AG04449 (cell line): ENCODE results near the gene ACOT8.

ENCODE experiments used
- CTCF ChIA-PET: fragments of 350-600 bp; formaldehyde crosslinking; extraction: SDS; loops from one replicate; lab custom pipeline; 2021; ENCODE audit warnings: antibody characterized with exemption; lab: Yijun Ruan, JAX
- POLR2A ChIA-PET: fragments of 400-600, 350-600 bp; formaldehyde crosslinking; extraction: SDS; loops from one replicate; lab custom pipeline; 2020; ENCODE audit warnings: antibody characterized with exemption, inconsistent platforms; lab: Yijun Ruan, JAX
- DNase-seq: peaks from one replicate; pipeline ENCODE4 v3.0.0-alpha.2; 2010; ENCODE audit warnings: low read depth, low spot score
- H3K4me3 ChIP-seq: 2 replicates; pipeline ENCODE4 v1.5.1; 2011; ENCODE audit warnings: low read depth, mild to moderate bottlenecking, control low read depth, low read length
- CTCF ChIP-seq: IDR thresholded peaks from one replicate; pipeline ENCODE4 v1.5.1; 2011; ENCODE audit warnings: mild to moderate bottlenecking, moderate library complexity, low read length, control low read depth, inconsistent platforms; ENCODE audit not compliant: insufficient read depth; ENCODE audit errors: missing control alignments

Gene ACOT8

DNA sequence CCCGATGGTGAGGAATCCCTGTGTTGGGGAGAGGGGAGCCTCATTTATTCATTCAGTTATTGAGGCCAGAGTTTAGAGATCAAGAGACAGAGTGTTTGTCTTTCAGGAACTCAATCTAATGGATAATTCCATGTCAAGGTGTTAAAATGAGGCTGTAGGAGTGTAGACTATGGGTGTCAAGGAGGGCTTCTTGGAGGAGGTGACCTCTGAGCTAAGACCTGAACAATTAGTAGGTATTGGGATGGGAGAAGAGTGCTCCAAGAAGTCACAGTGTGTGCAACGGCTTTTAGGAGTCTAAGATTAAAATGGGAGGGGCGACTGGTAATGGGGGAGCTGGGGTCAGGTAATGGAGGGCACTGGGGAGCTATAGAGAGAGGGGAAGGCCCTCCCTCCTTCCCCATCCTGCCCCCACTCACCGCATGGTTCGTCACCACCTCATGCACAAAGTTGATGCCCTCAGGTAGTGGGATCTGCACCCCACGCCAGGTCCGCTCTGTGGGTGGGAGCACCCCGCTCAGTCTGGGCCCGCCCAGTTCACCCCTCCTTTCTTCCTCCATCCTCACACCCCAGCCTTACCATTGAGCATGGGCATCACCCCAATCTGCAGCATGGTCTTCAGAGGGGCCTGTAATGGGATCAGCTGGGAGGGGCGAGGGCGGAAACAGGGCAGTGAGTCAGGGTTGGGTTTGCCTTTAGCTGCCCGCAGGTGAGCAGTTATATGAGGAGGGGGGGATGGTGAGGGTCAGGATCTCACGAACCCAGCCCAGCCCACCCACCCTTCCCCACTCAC lies 42.0 kb upstream of the ACOT8 start:
- POLR2A ChIA-PET: no interaction called here
- no peak for DNase-seq
- CTCF ChIA-PET: interaction anchor here (1.0 to 3.6 kb wide), 6 partner anchors 8 to 71 kb away, joined by 3 to 16 read pairs (median 4); partner anchors contain the start of genes CTSA and NEURL2
- no peak for TF ChIP-seq CTCF
- H3K4me3 ChIP-seq: no peak overlapping the region

DNA sequence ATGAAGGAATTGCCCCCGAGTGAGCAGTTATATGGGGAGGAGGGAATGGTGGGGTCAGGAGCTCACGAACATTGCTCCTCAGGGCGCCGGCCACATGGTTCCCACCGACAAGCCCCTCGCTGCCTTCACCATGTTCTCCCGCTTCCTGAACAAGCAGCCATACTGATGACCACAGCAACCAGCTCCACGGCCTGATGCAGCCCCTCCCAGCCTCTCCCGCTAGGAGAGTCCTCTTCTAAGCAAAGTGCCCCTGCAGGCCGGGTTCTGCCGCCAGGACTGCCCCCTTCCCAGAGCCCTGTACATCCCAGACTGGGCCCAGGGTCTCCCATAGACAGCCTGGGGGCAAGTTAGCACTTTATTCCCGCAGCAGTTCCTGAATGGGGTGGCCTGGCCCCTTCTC lies 41.1 kb upstream of the ACOT8 start:
- TF ChIP-seq CTCF: no peak
- no peak for DNase-seq
- POLR2A ChIA-PET: no interaction called here
- H3K4me3 ChIP-seq: no peak overlapping the region
- CTCF ChIA-PET: interaction anchor here (1.4 to 3.6 kb wide), 3 partner anchors 7 to 116 kb away, joined by 4 to 16 read pairs (median 5); partner anchors contain the start of genes CTSA and NEURL2

DNA sequence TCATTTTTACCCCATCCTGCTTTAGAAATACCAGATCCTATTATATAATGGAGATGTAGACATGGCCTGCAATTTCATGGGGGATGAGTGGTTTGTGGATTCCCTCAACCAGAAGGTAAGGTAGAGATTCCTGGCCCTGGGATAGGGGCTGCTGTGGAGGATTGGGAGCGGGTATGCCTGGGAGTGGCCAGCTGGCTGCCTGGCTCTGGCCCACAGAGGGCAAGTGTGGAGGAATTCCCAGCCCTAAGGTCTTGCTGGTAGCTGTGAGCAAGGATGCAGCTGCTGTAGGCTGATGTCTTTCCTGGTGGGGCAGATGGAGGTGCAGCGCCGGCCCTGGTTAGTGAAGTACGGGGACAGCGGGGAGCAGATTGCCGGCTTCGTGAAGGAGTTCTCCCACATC lies 40.5 kb upstream of the ACOT8 start:
- TF ChIP-seq CTCF: no peak
- no peak for DNase-seq
- CTCF ChIA-PET: interaction anchor here (1.1 to 3.6 kb wide), 3 partner anchors 7 to 116 kb away, joined by 4 to 16 read pairs (median 5); partner anchors contain the start of genes CTSA and NEURL2
- H3K4me3 ChIP-seq: no peak overlapping the region
- POLR2A ChIA-PET: no interaction called here

DNA sequence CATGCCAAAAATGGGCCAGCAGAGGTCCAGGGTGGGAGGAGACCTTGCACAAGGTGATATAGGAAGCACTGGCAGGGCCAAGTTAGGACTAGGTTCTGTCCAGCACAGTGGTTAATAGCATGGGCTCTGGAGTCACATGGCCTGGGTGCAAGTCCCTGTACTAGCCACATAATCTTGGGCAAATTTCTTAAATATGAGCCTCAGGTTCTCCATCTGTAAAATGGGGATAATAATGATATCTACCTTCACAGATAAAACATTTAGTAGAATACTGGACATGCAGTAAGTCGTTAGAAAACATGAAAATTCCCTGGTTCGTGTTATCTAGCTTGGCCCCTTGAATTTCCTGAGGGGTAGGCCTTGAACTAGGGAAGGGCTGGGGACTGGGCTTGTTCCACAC lies 40.1 kb upstream of the ACOT8 start:
- H3K4me3 ChIP-seq: no peak overlapping the region
- CTCF ChIA-PET: interaction anchor here (0.8 to 1.7 kb wide), 3 partner anchors 9 to 117 kb away, joined by 3 to 5 read pairs (median 4); no protein-coding TSS in a partner anchor
- POLR2A ChIA-PET: interaction anchor here (0.8 kb wide), 1 partner anchor 8 kb away, joined by 5 read pairs; no protein-coding TSS in a partner anchor
- no peak for DNase-seq
- no peak for TF ChIP-seq CTCF

- no peak overlapping the region for H3K4me3 ChIP-seq
- ChIA-PET CTCF (interaction anchor here (0.8 to 1.7 kb wide), 3 partner anchors 9 to 117 kb away, joined by 3 to 5 read pairs (median 4); no protein-coding TSS in a partner anchor), POLR2A (interaction anchor here (0.8 kb wide), 1 partner anchor 9 kb away, joined by 5 read pairs; no protein-coding TSS in a partner anchor)
- no peak for TF ChIP-seq CTCF
- no peak for DNase-seq
Observed at GRCh38 chr20:45896641-45897161, 39.5 kb upstream of the ACOT8 start.

- H3K4me3 ChIP-seq: no peak overlapping the region
- no peak for TF ChIP-seq CTCF
- DNase-seq: no peak
- ChIA-PET POLR2A (no interaction called here), CTCF (interaction anchor here (1.3 kb wide), 1 partner anchor 15 kb away, joined by 3 read pairs; no protein-coding TSS in a partner anchor)
Observed at GRCh38 chr20:45894797-45895196, 37.6 kb upstream of the ACOT8 start.
